Measurements from ENCODE around the gene IFNG.

DNA sequence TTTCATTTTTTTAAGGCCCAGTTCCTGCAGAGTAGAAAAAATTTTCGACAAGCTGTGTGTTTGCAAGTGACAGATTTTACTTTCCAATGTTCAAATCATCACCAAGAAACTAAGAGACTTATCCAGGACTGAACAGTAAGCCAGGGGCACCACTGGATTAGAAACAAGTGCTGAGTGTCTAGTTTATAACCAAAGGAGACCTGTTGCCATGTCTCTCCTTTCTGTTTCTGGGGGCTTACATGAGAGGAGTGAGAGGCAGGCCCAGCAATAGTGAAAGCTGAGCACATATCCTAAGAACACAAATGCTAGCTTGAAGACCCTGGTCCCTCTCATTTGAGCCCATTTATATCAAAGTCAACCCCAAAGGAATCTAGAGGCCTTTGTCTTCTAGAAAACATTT, 2.9 kb downstream of the IFNG start:
- TF ChIP-seq TCF7 (IDR thresholded peaks at IDR 0.05; ENCODE audit: borderline replicate concordance), result no peak
- TF ChIP-seq EP300 (IDR thresholded peaks at IDR 0.05; ENCODE audit: borderline replicate concordance in 1 of 2, control insufficient read depth in 1 of 2, low read depth in 2 of 2, low read length in 2 of 2), result no peak
- TF ChIP-seq NR2F1 (conservative IDR thresholded peaks at IDR 0.05), result no peak
- no peak for TF ChIP-seq TAF1 (IDR thresholded peaks at IDR 0.05; ENCODE audit: borderline replicate concordance, low read depth, low read length)
- no peak for TF ChIP-seq TARDBP (IDR thresholded peaks at IDR 0.05; ENCODE audit: borderline replicate concordance)
- TF ChIP-seq, protein P1, sequence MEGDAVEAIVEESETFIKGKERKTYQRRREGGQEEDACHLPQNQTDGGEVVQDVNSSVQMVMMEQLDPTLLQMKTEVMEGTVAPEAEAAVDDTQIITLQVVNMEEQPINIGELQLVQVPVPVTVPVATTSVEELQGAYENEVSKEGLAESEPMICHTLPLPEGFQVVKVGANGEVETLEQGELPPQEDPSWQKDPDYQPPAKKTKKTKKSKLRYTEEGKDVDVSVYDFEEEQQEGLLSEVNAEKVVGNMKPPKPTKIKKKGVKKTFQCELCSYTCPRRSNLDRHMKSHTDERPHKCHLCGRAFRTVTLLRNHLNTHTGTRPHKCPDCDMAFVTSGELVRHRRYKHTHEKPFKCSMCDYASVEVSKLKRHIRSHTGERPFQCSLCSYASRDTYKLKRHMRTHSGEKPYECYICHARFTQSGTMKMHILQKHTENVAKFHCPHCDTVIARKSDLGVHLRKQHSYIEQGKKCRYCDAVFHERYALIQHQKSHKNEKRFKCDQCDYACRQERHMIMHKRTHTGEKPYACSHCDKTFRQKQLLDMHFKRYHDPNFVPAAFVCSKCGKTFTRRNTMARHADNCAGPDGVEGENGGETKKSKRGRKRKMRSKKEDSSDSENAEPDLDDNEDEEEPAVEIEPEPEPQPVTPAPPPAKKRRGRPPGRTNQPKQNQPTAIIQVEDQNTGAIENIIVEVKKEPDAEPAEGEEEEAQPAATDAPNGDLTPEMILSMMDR (IDR thresholded peaks at IDR 0.05 in 2 of 3, conservative IDR thresholded peaks at IDR 0.05 in 1 of 3; ENCODE audit: control insufficient read depth in 2 of 3, extremely low read depth in 1 of 3, insufficient read depth in 1 of 3, low read depth in 3 of 3, low read length in 3 of 3), result no peak
- no peak for TF ChIP-seq CREB1 (IDR thresholded peaks at IDR 0.05; ENCODE audit: low read depth)
- TF ChIP-seq, protein P2, sequence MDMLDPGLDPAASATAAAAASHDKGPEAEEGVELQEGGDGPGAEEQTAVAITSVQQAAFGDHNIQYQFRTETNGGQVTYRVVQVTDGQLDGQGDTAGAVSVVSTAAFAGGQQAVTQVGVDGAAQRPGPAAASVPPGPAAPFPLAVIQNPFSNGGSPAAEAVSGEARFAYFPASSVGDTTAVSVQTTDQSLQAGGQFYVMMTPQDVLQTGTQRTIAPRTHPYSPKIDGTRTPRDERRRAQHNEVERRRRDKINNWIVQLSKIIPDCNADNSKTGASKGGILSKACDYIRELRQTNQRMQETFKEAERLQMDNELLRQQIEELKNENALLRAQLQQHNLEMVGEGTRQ (IDR thresholded peaks at IDR 0.05; ENCODE audit: borderline replicate concordance, low read depth, low read length), result no peak
- TF ChIP-seq, protein P3, sequence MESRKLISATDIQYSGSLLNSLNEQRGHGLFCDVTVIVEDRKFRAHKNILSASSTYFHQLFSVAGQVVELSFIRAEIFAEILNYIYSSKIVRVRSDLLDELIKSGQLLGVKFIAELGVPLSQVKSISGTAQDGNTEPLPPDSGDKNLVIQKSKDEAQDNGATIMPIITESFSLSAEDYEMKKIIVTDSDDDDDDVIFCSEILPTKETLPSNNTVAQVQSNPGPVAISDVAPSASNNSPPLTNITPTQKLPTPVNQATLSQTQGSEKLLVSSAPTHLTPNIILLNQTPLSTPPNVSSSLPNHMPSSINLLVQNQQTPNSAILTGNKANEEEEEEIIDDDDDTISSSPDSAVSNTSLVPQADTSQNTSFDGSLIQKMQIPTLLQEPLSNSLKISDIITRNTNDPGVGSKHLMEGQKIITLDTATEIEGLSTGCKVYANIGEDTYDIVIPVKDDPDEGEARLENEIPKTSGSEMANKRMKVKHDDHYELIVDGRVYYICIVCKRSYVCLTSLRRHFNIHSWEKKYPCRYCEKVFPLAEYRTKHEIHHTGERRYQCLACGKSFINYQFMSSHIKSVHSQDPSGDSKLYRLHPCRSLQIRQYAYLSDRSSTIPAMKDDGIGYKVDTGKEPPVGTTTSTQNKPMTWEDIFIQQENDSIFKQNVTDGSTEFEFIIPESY (IDR thresholded peaks at IDR 0.05), result no peak
- TF ChIP-seq, protein P4, sequence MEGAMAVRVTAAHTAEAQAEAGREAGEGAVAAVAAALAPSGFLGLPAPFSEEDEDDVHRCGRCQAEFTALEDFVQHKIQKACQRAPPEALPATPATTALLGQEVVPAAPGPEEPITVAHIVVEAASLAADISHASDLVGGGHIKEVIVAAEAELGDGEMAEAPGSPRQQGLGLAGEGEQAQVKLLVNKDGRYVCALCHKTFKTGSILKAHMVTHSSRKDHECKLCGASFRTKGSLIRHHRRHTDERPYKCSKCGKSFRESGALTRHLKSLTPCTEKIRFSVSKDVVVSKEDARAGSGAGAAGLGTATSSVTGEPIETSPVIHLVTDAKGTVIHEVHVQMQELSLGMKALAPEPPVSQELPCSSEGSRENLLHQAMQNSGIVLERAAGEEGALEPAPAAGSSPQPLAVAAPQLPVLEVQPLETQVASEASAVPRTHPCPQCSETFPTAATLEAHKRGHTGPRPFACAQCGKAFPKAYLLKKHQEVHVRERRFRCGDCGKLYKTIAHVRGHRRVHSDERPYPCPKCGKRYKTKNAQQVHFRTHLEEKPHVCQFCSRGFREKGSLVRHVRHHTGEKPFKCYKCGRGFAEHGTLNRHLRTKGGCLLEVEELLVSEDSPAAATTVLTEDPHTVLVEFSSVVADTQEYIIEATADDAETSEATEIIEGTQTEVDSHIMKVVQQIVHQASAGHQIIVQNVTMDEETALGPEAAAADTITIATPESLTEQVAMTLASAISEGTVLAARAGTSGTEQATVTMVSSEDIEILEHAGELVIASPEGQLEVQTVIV (IDR thresholded peaks at IDR 0.05; ENCODE audit: borderline replicate concordance, partially characterized antibody), result no peak
- TF ChIP-seq FOXK2 (IDR thresholded peaks at IDR 0.05), result no peak
